ENCODE results near the gene SLC17A7.

SLC17A7 gene

GRCh38 chr19:49420227-49420626, 21.1 kb downstream of the SLC17A7 start:
- Histone ChIP-seq H3K9ac (ENCODE audit: low read length) (no peak overlapping the region), H3K36me3 (ENCODE audit: control insufficient read depth, insufficient read depth, low read length) (no peaks in the 10 kb centered on the region), H3K27me3 (ENCODE audit: control insufficient read depth, insufficient read depth, low read length) (peaks cover 73% of the 10 kb centered on the region), H3K9me3 (ENCODE audit: control insufficient read depth, low read length) (no peaks in the 10 kb centered on the region), H3K4me1 (ENCODE audit: control insufficient read depth, insufficient read depth, low read length) (peaks cover 8% of the 10 kb centered on the region), H3K4me3 (ENCODE audit: low read length) (no peak overlapping the region)

DNA sequence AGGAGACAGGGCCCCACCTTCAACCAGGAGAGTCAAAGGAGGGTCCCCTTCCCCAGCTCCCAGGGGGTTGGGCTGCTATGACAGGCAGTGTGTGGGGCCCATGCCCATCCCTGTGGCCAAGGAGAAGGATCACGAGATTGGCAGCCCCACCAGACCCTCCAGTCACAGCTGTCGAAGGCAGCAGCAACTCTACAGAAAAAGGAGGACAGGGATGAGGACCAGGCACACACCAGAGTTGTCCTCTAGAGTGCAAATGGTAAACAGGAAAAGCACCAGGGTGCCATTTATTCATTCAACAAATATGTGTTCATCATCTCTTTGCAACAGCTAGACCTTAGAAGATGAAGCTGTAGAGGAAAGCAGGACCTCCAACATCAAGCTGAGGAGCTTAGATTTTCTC, 22.2 kb downstream of the SLC17A7 start:
- peaks cover 65% of the 10 kb centered on the region for H3K27me3 ChIP-seq (ENCODE audit: control insufficient read depth, insufficient read depth, low read length)
- H3K9ac ChIP-seq (ENCODE audit: low read length) = no peak overlapping the region
- no peaks in the 10 kb centered on the region for H3K36me3 ChIP-seq (ENCODE audit: control insufficient read depth, insufficient read depth, low read length)

DNA sequence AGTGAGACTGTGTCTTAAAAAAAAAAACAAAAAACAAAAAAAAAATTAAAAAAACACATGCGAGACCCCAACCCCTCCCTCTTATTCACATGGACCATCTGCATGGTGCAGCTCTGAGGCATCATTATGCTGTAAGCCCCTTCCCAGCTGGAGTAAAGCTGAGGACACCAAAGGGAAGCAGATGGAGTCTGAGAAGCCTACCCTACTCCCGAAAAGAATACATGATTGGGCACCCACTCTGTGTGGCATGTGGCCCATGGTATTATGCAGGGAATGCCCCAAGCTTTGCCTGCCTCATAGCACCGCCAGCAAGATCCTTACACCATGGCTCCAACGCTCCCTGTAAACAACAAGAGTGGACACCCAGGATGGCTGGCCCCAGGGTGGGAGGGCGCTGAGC, 22.8 kb downstream of the SLC17A7 start:
- Histone ChIP-seq H3K36me3 (ENCODE audit: control insufficient read depth, insufficient read depth, low read length) (no peaks in the 10 kb centered on the region), H3K9me3 (ENCODE audit: control insufficient read depth, low read length) (no peaks in the 10 kb centered on the region), H3K9ac (ENCODE audit: low read length) (no peak overlapping the region), H3K27me3 (ENCODE audit: control insufficient read depth, insufficient read depth, low read length) (peaks cover 58% of the 10 kb centered on the region), H3K4me1 (ENCODE audit: control insufficient read depth, insufficient read depth, low read length) (peaks cover 8% of the 10 kb centered on the region), H3K4me3 (ENCODE audit: low read length) (no peak overlapping the region)

More for the DNA sequence above, 22.2 kb downstream of the SLC17A7 start:
- Histone ChIP-seq H3K9me3 (ENCODE audit: control insufficient read depth, low read length) (no peaks in the 10 kb centered on the region), H3K4me3 (ENCODE audit: low read length) (no peak overlapping the region), H3K4me1 (ENCODE audit: control insufficient read depth, insufficient read depth, low read length) (peaks cover 8% of the 10 kb centered on the region)

DNA sequence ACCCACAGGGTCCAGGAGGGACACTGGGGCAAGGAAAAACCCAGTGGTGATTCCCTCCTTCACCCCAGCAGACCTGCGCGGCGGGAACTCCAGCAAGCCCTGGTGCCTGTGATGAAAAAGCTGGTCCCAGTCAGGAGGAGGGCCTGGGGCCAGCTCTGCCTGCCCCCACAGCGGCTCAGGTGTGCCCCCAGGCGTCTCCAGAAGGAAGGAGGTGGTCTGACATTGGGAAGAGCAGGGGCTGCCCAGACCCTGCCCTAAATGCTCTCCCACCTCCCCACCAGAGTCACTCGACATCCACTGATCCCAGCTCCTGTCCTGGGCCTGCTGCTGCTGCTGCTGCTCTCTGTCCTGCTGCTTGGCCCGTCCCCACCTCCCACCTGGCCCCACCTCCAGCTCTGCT, 24.2 kb downstream of the SLC17A7 start:
- Histone ChIP-seq H3K4me1 (ENCODE audit: control insufficient read depth, insufficient read depth, low read length) (peaks cover 8% of the 10 kb centered on the region), H3K4me3 (ENCODE audit: low read length) (no peak overlapping the region), H3K36me3 (ENCODE audit: control insufficient read depth, insufficient read depth, low read length) (no peaks in the 10 kb centered on the region), H3K9ac (ENCODE audit: low read length) (no peak overlapping the region), H3K27me3 (ENCODE audit: control insufficient read depth, insufficient read depth, low read length) (peaks cover 48% of the 10 kb centered on the region), H3K9me3 (ENCODE audit: control insufficient read depth, low read length) (no peaks in the 10 kb centered on the region)

- peaks cover 36% of the 10 kb centered on the region for H3K27me3 ChIP-seq (ENCODE audit: control insufficient read depth, insufficient read depth, low read length)
- H3K9me3 ChIP-seq (ENCODE audit: control insufficient read depth, low read length) = no peaks in the 10 kb centered on the region
- no peaks in the 10 kb centered on the region for H3K4me1 ChIP-seq (ENCODE audit: control insufficient read depth, insufficient read depth, low read length)
- no peaks in the 10 kb centered on the region for H3K36me3 ChIP-seq (ENCODE audit: control insufficient read depth, insufficient read depth, low read length)
- H3K9ac ChIP-seq (ENCODE audit: low read length) = no peak overlapping the region
- H3K4me3 ChIP-seq (ENCODE audit: low read length) = no peak overlapping the region
Measured at GRCh38 chr19:49415810-49416200, 25.5 kb downstream of the SLC17A7 start.

DNA sequence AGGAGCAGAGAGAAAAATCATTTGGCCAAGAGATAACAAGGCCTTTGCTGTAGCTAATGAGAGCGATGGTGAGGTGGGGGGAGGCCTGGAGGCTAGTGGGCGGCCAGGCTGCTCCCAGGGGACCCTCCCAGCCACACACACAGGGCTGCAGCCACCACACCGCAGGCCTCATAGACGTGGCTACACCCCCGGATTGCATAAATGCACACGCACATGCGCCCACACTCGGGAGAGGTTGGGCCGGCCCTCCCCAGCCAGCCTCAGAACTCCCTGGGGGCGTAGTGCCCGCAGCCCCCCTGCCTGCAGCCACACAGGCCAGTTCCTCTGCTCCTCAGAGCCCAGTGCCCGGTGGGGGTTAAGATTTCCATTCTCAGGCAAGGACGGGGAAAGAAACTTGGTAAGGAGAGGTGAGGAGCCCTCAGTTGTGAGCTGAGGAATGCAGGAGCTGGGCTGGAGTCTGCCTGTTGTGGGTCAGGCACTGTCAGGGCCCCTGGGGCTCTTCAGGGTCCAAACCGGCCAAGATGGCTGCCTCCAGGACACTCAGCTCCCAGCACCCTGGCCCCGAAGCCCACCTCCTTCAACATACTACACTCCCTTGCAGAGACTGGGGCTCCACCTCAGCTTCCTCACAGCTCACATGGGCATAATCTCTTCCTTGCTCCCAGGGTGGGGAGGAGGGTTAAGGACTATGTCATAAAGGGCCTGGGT, 26.1 kb downstream of the SLC17A7 start:
- H3K4me1 ChIP-seq (ENCODE audit: control insufficient read depth, insufficient read depth, low read length) = no peaks in the 10 kb centered on the region
- H3K36me3 ChIP-seq (ENCODE audit: control insufficient read depth, insufficient read depth, low read length) = no peaks in the 10 kb centered on the region
- H3K4me3 ChIP-seq (ENCODE audit: low read length) = no peak overlapping the region
- H3K27me3 ChIP-seq (ENCODE audit: control insufficient read depth, insufficient read depth, low read length) = peaks cover 31% of the 10 kb centered on the region
- H3K9me3 ChIP-seq (ENCODE audit: control insufficient read depth, low read length) = no peaks in the 10 kb centered on the region
- no peak overlapping the region for H3K9ac ChIP-seq (ENCODE audit: low read length)

DNA sequence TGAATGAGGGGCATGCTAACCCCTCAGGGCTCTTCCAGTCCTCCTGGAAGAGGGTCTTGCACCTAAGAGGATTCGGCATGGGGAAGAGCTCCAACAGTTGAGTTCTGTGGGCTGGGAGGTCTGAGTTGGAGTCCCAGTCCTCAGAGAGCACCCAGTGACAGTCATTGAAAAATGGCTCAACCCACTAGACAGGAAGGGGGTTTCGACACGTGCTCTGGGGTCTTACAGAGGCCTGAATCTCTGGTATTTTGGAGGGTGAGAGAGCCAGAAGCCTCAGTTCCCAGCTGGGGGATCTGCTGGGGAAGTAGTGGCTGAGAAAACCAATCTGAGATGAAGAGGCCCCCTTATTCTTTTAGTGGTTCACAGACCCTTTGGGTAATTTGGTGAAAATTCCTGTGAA, 27.1 kb downstream of the SLC17A7 start:
- Histone ChIP-seq H3K27me3 (ENCODE audit: control insufficient read depth, insufficient read depth, low read length) (peaks cover 21% of the 10 kb centered on the region), H3K4me1 (ENCODE audit: control insufficient read depth, insufficient read depth, low read length) (peaks cover 5% of the 10 kb centered on the region), H3K36me3 (ENCODE audit: control insufficient read depth, insufficient read depth, low read length) (no peaks in the 10 kb centered on the region), H3K4me3 (ENCODE audit: low read length) (no peak overlapping the region), H3K9ac (ENCODE audit: low read length) (no peak overlapping the region), H3K9me3 (ENCODE audit: control insufficient read depth, low read length) (no peaks in the 10 kb centered on the region)

DNA sequence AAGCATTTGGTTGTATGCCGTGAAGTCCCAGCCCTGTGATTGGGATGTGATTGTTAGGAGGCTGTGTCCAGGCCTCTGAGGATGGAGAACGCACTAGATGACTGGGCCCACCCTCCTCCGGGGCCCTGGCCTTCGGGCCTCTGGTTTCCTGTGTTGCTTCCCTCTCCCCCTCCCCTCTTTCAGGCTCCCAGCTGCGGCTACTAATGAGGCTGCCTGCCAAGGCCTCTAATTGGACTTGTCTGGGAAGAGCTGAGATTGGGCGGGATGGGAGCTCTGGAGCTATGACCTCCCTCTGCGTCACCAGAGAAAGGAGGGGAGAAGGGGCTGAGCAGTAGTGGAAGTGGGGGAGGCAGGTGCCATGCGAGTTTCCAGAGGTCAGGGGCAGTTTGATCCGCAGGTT, 28.0 kb downstream of the SLC17A7 start:
- H3K4me1 ChIP-seq (ENCODE audit: control insufficient read depth, insufficient read depth, low read length) = peaks cover 5% of the 10 kb centered on the region

DNA sequence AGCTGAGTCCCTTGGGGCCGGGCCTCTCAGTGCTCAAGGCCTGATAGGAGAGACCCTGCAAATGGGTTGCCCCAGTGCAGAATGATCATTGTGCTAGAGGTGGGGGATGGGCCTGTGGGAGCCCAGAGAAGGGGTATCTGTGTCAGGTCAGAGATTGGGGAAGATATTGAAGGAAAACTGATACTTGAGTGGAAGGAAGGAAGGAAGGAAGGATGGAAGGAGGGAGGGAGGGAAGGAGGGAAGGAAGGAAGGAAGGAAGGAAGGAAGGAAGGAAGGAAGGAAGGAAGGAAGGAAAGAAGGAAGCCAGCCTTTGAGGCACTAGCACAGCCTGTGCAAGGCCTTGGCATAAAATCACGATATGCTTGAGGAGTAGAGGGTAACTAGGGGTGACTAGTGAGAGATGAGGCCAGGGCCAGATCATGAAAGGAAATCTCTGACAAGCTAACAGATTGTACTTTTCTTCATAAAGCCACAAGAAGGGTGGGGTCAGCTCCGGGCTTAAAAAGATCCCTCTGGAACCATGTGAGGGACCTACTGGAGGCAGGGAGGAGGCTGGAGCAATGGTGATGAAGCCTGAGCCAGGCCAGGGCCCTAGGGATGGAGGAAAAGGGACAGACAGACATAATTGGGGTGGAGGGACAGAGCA, 29.5 kb downstream of the SLC17A7 start:
- Histone ChIP-seq H3K4me3 (ENCODE audit: low read length) (no peak overlapping the region), H3K9ac (ENCODE audit: low read length) (no peak overlapping the region)

More for the DNA sequence above, 28.0 kb downstream of the SLC17A7 start:
- Histone ChIP-seq H3K4me3 (ENCODE audit: low read length) (no peak overlapping the region), H3K9ac (ENCODE audit: low read length) (no peak overlapping the region), H3K9me3 (ENCODE audit: control insufficient read depth, low read length) (no peaks in the 10 kb centered on the region), H3K36me3 (ENCODE audit: control insufficient read depth, insufficient read depth, low read length) (no peaks in the 10 kb centered on the region), H3K27me3 (ENCODE audit: control insufficient read depth, insufficient read depth, low read length) (peaks cover 14% of the 10 kb centered on the region)

GRCh38 chr19:49409441-49410029, 31.8 kb downstream of the SLC17A7 start:
- peaks cover 5% of the 10 kb centered on the region for H3K4me1 ChIP-seq (ENCODE audit: control insufficient read depth, insufficient read depth, low read length)

More for the DNA sequence above, 29.5 kb downstream of the SLC17A7 start:
- Histone ChIP-seq H3K27me3 (ENCODE audit: control insufficient read depth, insufficient read depth, low read length) (peaks cover 4% of the 10 kb centered on the region), H3K36me3 (ENCODE audit: control insufficient read depth, insufficient read depth, low read length) (no peaks in the 10 kb centered on the region), H3K4me1 (ENCODE audit: control insufficient read depth, insufficient read depth, low read length) (peaks cover 5% of the 10 kb centered on the region), H3K9me3 (ENCODE audit: control insufficient read depth, low read length) (no peaks in the 10 kb centered on the region)

DNA sequence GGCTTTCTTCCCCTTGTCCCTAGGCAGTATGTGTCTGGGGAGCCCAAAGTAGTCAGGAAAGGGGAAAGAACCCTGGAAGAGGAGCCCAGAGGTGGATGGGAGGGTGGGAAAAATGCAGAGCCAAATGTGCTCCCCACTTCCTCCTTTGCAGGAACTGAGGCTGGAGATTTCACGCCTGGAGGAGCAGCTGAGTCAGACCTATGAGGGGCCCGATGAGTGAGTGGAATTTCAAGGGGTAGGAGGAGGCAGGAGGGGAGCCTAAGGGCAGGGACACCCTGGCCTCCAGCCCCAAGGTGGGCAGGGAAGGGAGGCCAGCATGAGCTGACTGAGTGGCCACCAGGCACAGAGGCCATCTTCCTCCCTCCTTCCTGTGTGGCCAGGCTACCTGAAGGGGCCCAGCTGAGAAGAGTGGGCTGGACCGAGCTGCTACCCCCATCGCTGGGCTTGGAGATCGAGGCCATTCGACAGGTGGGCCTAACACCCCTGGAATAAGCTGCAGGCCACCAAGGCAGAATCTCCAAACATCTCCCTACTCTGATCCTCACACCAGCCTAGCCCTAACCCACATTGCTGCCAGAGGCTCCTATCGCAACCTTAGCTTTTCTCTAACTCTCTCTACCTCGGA, 32.4 kb downstream of the SLC17A7 start:
- H3K9ac ChIP-seq (ENCODE audit: low read length) = no peak overlapping the region
- no peak overlapping the region for H3K4me3 ChIP-seq (ENCODE audit: low read length)
- peaks cover 5% of the 10 kb centered on the region for H3K4me1 ChIP-seq (ENCODE audit: control insufficient read depth, insufficient read depth, low read length)
- H3K36me3 ChIP-seq (ENCODE audit: control insufficient read depth, insufficient read depth, low read length) = no peaks in the 10 kb centered on the region
- no peaks in the 10 kb centered on the region for H3K9me3 ChIP-seq (ENCODE audit: control insufficient read depth, low read length)
- peaks cover 4% of the 10 kb centered on the region for H3K27me3 ChIP-seq (ENCODE audit: control insufficient read depth, insufficient read depth, low read length)

More at GRCh38 chr19:49409441-49410029, 31.8 kb downstream of the SLC17A7 start:
- Histone ChIP-seq H3K36me3 (ENCODE audit: control insufficient read depth, insufficient read depth, low read length) (no peaks in the 10 kb centered on the region), H3K9me3 (ENCODE audit: control insufficient read depth, low read length) (no peaks in the 10 kb centered on the region), H3K27me3 (ENCODE audit: control insufficient read depth, insufficient read depth, low read length) (peaks cover 4% of the 10 kb centered on the region), H3K4me3 (ENCODE audit: low read length) (no peak overlapping the region), H3K9ac (ENCODE audit: low read length) (no peak overlapping the region)

- Histone ChIP-seq H3K27me3 (ENCODE audit: control insufficient read depth, insufficient read depth, low read length) (no peaks in the 10 kb centered on the region), H3K36me3 (ENCODE audit: control insufficient read depth, insufficient read depth, low read length) (no peaks in the 10 kb centered on the region), H3K4me1 (ENCODE audit: control insufficient read depth, insufficient read depth, low read length) (peaks cover 5% of the 10 kb centered on the region), H3K9ac (ENCODE audit: low read length) (no peak overlapping the region), H3K9me3 (ENCODE audit: control insufficient read depth, low read length) (no peaks in the 10 kb centered on the region), H3K4me3 (ENCODE audit: low read length) (no peak overlapping the region)
Measured at GRCh38 chr19:49407482-49408015, 33.8 kb downstream of the SLC17A7 start.

Measured in mucosa of stomach (tissue), 1 donor.